ENCODE data around the gene INSL4.

INSL4 gene

GRCh38 chr9:5231212-5231611 lies at the start of gene INSL4:
TSS of gene INSL4 (plus strand) at chr9:5231419. CDS start at chr9:5231524, 105 bp downstream.
- no peak for DNase-seq

- no peak for DNase-seq
Measured at GRCh38 chr9:5184776-5185175, 46.4 kb upstream of the INSL4 start.

- DNase-seq = no peak
Measured at GRCh38 chr9:5185220-5185840, 45.9 kb upstream of the INSL4 start, which contains the start of gene INSL6. TSS of gene INSL6 (minus strand) at chr9:5185639. CDS start at chr9:5185602, 37 bp downstream.

- peak; percentile 47 for DNase-seq
Measured at GRCh38 chr9:5186416-5187169, 44.6 kb upstream of the INSL4 start.

GRCh38 chr9:5188060-5188984 lies 42.9 kb upstream of the INSL4 start:
- no peak for DNase-seq

- DNase-seq = no peak
Measured at GRCh38 chr9:5191985-5192384, 39.2 kb upstream of the INSL4 start.

GRCh38 chr9:5193345-5193744 lies 37.9 kb upstream of the INSL4 start:
- no peak for DNase-seq

- no peak for DNase-seq
Measured at GRCh38 chr9:5195463-5195862, 35.8 kb upstream of the INSL4 start.

GRCh38 chr9:5205071-5205470 lies 26.1 kb upstream of the INSL4 start:
- DNase-seq = no peak

- DNase-seq = no peak
Measured at GRCh38 chr9:5230554-5230953, 665 bp upstream of the INSL4 start.

GRCh38 chr9:5263351-5264218 lies 32.4 kb downstream of the INSL4 start:
- DNase-seq = no peak

- DNase-seq = no peak
Measured at GRCh38 chr9:5264219-5264595, 33.0 kb downstream of the INSL4 start.

GRCh38 chr9:5265939-5266338 lies 34.7 kb downstream of the INSL4 start:
- peak; percentile 9 for DNase-seq

GRCh38 chr9:5269249-5269715 lies 38.1 kb downstream of the INSL4 start:
- DNase-seq = no peak

- DNase-seq = no peak
Measured at GRCh38 chr9:5274770-5275169, 43.6 kb downstream of the INSL4 start.

- DNase-seq = no peak
Measured at GRCh38 chr9:5278486-5278885, 47.3 kb downstream of the INSL4 start.
